ENCODE data around the gene LRWD1. TPM values are rescaled to one million over a fixed set of nuclear protein-coding genes. Genes with fewer than 3 reads are reported as not detected.
"Not testable (repeated sequence)": the region's sequence is repeated elsewhere in the genome, so short reads cannot be mapped to it uniquely, and the experiment has no call there.

LRWD1 gene
- total and polyA plus RNA-seq, 9 of the 15 experiments (the other 6 are each of a cell fraction or from before 2014, with no cell fraction given), result 0.61 to 66.0 (median 33.2) TPM

DNA sequence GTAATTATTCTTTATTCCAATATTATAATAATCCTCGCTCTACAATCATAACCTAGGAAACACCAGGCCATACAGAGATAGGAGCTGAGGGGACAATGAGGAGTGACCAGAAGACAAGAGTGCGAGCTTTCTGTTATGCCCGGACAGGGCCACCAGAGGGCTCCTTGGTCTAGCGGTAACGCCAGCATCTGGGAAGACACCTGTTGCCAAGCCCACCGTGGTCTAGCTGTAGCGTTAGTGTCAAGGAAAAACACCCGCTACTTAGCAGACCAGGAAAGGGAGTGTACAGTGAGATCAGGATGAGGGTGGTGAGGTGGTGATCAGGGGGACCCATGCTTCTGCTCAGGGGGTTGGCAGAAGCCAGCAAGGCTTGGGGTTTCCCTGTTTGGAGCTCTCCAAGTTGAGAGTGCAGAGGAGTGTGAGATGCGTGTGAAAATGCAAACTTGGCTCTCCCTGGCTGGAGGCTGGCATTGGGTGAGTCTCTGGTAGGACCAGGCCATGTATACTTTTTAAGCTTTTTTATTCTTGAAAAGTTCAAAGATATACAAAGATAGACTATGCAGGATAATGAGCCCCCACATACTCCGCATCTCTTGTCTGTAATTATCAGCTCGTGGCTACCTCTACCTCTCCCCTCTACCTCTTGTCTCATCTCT is 15.3 kb downstream of the LRWD1 start (continued):
- peak; percentile 22; the same call in 1 of the 2 replicates for TF ChIP-seq ARID1B (IDR thresholded peaks at IDR 0.05)
- TF ChIP-seq LARP7 (IDR thresholded peaks at IDR 0.05), result 0 out of 2 replicates have a peak, but pooled peaks have one; percentile 41
- TF ChIP-seq ZC3H8 (IDR thresholded peaks at IDR 0.05), result 0 out of 2 replicates have a peak, but pooled peaks have one; percentile 49
- 0 out of 2 replicates have a peak, but pooled peaks have one; percentile 30 for TF ChIP-seq NBN (IDR thresholded peaks at IDR 0.05; ENCODE audit: low read depth)
- TF ChIP-seq, protein P1, sequence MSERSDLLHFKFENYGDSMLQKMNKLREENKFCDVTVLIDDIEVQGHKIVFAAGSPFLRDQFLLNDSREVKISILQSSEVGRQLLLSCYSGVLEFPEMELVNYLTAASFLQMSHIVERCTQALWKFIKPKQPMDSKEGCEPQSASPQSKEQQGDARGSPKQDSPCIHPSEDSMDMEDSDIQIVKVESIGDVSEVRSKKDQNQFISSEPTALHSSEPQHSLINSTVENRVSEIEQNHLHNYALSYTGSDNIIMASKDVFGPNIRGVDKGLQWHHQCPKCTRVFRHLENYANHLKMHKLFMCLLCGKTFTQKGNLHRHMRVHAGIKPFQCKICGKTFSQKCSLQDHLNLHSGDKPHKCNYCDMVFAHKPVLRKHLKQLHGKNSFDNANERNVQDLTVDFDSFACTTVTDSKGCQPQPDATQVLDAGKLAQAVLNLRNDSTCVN (CRISPR knock-in tag; IDR thresholded peaks at IDR 0.05), result 0 out of 2 replicates have a peak, but pooled peaks have one; percentile 37
- 0 out of 2 replicates have a peak, but pooled peaks have one; percentile 14 for TF ChIP-seq ELF4 (CRISPR knock-in tag; IDR thresholded peaks at IDR 0.05)
- peak; percentile 66 to 72 for TF ChIP-seq RAD21 (CRISPR knock-in tag; conservative IDR thresholded peaks at IDR 0.05 in 1 of 2, IDR thresholded peaks at IDR 0.05 in 1 of 2)
- TF ChIP-seq, protein P2, sequence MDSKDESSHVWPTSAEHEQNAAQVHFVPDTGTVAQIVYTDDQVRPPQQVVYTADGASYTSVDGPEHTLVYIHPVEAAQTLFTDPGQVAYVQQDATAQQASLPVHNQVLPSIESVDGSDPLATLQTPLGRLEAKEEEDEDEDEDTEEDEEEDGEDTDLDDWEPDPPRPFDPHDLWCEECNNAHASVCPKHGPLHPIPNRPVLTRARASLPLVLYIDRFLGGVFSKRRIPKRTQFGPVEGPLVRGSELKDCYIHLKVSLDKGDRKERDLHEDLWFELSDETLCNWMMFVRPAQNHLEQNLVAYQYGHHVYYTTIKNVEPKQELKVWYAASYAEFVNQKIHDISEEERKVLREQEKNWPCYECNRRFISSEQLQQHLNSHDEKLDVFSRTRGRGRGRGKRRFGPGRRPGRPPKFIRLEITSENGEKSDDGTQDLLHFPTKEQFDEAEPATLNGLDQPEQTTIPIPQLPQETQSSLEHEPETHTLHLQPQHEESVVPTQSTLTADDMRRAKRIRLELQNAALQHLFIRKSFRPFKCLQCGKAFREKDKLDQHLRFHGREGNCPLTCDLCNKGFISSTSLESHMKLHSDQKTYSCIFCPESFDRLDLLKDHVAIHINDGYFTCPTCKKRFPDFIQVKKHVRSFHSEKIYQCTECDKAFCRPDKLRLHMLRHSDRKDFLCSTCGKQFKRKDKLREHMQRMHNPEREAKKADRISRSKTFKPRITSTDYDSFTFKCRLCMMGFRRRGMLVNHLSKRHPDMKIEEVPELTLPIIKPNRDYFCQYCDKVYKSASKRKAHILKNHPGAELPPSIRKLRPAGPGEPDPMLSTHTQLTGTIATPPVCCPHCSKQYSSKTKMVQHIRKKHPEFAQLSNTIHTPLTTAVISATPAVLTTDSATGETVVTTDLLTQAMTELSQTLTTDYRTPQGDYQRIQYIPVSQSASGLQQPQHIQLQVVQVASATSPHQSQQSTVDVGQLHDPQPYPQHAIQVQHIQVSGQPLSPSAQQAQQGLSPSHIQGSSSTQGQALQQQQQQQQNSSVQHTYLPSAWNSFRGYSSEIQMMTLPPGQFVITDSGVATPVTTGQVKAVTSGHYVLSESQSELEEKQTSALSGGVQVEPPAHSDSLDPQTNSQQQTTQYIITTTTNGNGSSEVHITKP (IDR thresholded peaks at IDR 0.05; ENCODE audit: partially characterized antibody), result peak; percentile 70
- TF ChIP-seq, protein P3, sequence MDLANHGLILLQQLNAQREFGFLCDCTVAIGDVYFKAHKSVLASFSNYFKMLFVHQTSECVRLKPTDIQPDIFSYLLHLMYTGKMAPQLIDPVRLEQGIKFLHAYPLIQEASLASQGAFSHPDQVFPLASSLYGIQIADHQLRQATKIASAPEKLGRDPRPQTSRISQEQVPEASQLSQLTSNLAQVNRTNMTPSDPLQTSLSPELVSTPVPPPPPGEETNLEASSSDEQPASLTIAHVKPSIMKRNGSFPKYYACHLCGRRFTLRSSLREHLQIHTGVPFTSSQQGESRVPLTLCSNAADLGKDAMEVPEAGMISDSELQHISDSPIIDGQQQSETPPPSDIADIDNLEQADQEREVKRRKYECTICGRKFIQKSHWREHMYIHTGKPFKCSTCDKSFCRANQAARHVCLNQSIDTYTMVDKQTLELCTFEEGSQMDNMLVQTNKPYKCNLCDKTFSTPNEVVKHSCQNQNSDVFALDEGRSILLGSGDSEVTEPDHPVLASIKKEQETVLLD (IDR thresholded peaks at IDR 0.05), result 0 out of 2 replicates have a peak, but pooled peaks have one; percentile 33
- TF ChIP-seq, protein P4, sequence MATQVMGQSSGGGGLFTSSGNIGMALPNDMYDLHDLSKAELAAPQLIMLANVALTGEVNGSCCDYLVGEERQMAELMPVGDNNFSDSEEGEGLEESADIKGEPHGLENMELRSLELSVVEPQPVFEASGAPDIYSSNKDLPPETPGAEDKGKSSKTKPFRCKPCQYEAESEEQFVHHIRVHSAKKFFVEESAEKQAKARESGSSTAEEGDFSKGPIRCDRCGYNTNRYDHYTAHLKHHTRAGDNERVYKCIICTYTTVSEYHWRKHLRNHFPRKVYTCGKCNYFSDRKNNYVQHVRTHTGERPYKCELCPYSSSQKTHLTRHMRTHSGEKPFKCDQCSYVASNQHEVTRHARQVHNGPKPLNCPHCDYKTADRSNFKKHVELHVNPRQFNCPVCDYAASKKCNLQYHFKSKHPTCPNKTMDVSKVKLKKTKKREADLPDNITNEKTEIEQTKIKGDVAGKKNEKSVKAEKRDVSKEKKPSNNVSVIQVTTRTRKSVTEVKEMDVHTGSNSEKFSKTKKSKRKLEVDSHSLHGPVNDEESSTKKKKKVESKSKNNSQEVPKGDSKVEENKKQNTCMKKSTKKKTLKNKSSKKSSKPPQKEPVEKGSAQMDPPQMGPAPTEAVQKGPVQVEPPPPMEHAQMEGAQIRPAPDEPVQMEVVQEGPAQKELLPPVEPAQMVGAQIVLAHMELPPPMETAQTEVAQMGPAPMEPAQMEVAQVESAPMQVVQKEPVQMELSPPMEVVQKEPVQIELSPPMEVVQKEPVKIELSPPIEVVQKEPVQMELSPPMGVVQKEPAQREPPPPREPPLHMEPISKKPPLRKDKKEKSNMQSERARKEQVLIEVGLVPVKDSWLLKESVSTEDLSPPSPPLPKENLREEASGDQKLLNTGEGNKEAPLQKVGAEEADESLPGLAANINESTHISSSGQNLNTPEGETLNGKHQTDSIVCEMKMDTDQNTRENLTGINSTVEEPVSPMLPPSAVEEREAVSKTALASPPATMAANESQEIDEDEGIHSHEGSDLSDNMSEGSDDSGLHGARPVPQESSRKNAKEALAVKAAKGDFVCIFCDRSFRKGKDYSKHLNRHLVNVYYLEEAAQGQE (IDR thresholded peaks at IDR 0.05; ENCODE audit: borderline replicate concordance), result peak; percentile 76; the same call in 1 of the 2 replicates
- TF ChIP-seq, protein P4 (CRISPR knock-in tag; IDR thresholded peaks at IDR 0.05; ENCODE audit: low read depth), result not testable (repeated sequence)
- peak; percentile 42; the same call in 1 of the 2 replicates for TF ChIP-seq RFX1 (IDR thresholded peaks at IDR 0.05)
- TF ChIP-seq CC2D1A (IDR thresholded peaks at IDR 0.05), result peak; percentile 49; the same call in 1 of the 2 replicates

Data from K562 (cell line).